GM19351 (cell line): ENCODE measurements around the gene KY.

ENCODE experiments used
- ATAC-seq: cut with Tn5 transposase; IDR thresholded peaks from one replicate; pipeline ENCODE4 v1.9.1; 2021; ENCODE audit warnings: mild to moderate bottlenecking, moderate library complexity; ENCODE audit not compliant: unreplicated experiment

Gene KY

DNA sequence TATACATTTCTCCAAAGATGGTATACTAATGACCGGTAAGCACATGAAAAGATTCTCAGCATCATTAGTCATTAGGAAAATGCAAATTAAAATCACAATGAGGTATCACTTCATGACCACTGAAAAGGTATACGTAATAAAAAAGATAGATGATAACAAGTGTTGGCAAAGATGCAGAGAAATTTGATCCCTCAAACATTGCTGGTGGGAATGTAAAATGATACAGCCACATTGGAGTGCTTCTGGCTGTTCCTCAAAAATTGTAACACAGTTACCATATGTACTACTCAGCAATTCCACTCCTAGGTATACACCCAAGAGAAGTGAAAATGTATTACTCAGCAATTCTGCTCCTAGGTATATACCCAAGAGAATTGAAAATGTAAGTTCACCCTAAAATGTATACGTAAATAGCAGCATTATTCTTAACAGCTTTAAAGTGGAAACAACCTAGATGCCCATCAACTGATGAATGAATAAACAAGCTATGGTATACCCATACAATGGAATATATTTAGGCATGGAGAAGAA, 25.0 kb upstream of the KY start:
- ATAC-seq: no peak

DNA sequence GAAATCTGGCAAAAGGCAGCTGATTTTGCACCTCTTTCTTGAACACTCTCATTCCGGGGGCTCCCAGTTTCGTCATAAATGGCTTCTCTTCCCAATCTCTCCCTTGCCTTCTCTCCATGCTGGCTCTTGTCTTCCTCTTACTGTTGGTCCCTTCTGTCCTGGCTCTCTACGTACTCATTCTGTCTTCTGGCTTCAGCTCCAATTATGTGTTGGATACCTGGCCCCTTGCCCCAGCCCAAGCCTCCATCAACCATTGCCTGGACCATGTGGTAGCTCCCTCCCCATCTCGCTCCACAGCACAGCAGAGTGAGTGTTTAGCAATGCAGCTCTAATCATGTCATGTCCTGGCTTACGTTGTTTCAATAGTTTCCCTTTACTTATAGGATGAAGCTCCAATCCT, 21.7 kb upstream of the KY start:
- no peak for ATAC-seq

GRCh38 chr3:134667956-134668355, 17.1 kb upstream of the KY start:
- no peak for ATAC-seq

DNA sequence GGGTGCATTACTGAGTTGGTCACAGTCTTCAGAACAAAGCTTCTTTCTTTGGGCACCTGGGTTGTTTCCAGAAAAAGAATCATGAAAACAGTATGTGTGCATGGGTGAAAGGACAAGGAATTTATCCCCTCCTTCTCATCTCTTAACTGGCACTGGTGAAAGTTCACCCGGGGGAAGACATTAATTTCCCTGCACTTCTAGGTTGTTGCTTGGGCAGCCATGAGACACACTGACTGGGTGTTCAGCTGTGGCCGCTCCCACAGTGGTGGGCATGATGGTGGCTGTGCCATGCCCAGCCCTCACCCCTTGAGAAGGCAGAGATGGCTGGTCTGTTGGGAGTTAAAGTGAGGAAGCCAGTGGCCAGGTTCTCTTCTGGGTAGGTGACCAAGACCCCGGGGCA, 16.6 kb upstream of the KY start:
- ATAC-seq: no peak

DNA sequence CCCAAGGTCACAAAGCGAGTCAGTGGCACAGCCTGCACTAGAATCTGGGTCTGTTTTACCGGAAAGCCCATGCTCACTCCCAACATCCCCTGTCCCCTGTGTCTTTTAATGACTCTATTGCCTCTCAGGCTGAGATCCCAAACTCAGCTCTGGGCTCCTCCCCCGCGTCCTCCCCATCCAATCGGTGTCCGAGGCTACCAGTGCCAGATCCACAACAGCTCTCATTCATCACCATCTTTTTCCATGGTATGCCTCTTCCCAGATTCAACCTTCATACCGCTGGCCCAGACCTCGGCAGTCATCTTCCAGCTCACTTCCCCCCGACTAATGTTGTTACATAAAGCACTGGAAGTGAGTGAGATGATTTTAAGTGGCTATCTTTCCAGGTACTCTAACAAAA, 16.1 kb upstream of the KY start:
- no peak for ATAC-seq

GRCh38 chr3:134666466-134666865, 15.6 kb upstream of the KY start:
- no peak for ATAC-seq

- ATAC-seq: no peak
These were observed 15.2 kb upstream of the KY start for GRCh38 chr3:134666052-134666451.

DNA sequence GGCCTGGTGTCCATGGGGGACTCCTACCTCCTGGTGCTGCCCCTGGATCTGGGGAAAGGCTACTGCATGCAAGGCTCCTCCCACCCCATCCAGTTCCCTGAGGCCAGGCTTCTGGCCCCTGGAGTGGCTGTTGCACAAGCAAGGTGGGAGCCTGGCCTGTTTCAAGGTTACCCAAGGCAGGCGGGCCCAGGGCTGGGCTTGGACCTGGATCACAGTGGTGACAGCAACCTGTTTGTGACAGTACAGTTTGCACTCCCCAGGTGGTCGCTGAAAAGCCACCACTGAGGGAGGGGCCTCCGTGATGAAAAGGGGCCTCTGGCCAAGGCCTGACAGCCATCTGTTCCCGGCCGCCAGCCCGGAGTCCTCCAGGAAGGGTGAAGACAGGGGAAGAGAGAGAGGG, 14.4 kb upstream of the KY start:
- ATAC-seq: no peak

DNA sequence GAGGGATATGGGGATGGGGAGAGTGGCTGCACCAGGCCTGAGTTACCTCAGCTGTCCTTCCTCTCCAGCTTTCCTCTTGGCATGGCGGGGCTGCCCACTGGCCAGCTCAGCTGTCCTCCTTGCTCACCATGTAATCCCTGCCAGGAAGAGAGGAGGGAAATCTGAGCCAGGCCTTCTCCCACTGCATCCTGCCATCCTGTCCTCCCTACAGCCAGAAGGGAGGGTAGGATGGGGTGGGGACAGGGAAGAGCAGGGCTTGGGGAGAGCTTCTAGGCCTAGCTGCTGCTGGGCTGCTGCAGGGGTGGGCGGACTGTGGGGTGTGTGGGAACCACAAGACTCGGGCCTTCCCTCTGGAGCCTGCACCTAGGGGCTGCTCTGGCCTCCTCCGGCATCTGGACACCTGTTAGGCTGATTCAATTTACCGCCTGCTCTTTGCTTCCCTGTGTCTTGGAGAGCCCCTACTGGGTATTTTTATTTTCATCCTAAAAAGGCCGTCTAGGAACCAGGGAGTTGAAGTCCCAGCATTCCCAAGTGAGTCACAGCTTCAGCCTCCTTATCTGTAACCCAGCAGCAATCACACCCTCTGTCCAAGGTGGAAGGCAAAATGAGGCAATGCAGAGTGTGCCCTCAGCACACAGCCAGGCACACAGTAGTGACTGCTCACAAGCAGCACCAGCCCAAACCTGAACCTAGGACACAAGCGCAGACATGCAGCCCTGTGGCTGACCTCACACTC, 13.1 kb upstream of the KY start:
- no peak for ATAC-seq

GRCh38 chr3:134660046-134660441, 9.2 kb upstream of the KY start:
- no peak for ATAC-seq

- no peak for ATAC-seq
These were observed 8.7 kb upstream of the KY start for GRCh38 chr3:134659391-134660045.

DNA sequence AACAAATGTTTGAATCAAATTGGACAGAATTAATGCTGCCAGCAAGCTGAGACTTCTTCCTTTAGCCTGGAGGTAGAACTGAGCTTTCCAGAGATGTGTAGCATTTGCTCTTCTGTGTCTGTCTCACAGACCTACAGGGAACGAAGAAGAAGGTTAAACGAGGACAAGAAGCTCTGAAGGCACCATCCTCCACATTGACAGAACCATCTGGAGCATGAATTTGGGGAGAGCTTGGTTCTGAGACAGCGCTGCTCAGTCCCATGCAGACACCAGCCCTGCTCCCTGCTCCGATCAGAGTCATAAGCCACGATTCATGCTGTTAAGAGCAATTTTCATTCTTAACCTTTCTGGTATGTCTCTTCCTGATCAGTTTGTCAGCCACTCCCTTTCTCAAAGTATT, 7.7 kb upstream of the KY start:
- ATAC-seq: no peak

DNA sequence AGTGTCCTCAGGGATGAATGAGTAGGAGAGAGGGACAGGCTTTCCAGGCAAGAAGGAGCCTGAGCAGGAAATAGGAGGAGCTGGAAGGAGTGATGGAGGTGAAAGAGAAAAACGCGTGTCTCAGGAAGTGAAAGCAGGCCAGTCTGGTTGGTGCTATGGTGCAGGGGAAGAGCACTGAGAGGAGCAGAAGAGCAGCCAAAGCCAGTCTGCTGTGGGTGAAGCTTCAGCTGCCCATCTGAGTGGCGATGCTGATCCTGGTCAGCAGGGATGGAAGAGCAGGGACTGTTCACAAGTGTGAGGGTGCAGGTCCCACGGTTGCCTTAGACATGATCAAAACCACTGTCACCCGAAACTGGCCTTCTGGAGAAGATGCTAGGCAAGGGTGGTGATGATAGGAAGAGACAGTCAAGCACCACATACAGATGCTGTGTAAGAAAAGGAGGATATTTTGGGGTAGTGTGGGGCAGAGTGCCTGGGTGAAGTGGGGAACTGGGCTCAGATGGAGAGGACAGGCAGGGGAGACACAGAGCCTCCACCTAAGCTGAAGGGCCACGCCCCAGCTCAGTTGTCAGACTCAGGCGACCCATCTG, 5.5 kb upstream of the KY start:
- ATAC-seq: no peak

- ATAC-seq: no peak
These were observed 4.9 kb upstream of the KY start for GRCh38 chr3:134655706-134656105.

GRCh38 chr3:134654031-134654430, 3.2 kb upstream of the KY start:
- no peak for ATAC-seq

DNA sequence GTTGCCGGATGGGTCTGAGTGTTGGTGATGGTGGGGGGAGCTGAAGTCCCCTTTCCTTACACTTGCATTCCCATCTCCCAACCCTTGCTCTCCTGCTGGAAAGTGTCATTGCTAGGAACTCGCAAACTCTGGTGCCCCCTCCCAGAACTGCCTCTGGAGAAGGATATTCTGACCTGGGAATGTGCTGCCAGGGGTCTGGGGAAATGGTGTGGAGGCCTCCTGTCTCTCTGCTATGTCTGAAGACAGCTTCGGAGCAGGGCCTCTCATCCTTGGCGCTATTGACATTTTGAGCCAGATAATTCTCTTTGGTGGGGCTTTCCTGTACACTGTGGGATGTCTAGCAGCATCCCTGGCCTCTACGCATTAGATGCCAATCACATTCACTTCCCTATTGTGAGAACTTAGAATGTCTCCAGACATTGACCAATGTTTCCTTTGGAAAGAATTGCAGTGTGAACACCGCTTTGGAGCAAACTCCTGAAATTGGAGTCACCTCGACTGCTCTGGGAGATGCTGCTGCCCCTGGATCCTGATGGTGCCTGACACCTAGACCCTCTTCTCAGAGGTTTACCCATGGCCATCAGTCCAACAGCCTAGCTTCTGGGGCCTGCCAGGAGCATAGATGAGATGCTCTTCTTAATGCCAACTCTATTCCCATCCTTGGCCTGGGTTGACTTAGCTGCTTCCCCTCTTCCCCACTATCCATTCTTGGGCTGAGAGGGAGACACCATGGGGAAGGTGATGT, 2.2 kb upstream of the KY start:
- no peak for ATAC-seq

DNA sequence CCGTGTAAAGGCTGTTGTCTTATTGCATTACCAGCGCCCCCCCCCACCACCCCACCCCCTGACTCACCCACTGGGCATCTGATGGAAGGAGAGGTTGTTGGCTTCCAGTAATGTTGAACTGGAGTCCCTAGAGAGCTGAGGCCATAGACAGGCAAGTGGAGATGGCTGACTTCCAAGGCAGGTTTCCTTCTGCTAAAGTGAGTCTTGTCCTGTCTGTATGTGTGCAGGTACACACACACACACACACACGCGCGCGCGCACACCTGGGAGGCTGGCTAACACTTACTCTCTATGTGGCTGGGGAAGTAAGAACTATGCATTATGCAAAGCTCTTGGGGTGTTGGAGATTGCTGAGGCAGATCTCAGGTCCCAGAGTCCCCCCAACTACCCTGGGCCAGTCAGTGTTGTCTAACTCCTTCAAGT, 1.6 kb upstream of the KY start:
- ATAC-seq: no peak

DNA sequence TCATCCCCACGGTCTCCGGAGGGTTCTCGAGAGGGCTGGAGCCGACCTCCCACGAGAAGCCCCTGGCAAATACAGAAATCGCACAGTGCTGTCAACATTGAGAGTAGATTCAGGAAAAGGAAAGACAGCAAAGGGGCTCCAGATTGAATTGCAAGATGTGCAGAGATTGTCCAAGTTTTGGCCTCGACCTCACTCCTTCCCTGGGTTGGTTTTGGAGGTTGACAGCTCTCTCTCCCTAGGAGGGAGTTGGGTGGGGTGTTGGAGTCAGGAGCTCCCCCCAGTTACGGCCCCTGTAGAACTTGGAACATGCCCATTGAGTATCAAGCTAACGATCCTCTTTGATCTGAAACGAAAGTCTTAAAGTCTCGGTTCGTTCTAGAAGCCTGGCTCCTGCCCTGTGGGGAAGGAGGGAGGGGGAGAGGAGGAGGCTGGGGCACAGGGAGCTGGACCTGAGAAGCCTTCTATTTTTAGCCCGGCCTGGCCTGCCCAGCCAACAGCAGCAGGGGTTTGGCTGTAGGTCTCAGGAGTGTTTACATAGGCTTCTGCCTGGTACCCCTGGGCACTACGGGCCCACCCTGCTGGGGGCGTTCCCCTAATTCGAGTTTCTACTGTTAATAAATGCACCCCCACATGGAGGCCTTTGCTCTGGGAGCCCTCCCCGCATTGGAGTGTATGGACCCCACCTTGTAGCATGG, 672 bp upstream of the KY start:
- ATAC-seq: no peak

DNA sequence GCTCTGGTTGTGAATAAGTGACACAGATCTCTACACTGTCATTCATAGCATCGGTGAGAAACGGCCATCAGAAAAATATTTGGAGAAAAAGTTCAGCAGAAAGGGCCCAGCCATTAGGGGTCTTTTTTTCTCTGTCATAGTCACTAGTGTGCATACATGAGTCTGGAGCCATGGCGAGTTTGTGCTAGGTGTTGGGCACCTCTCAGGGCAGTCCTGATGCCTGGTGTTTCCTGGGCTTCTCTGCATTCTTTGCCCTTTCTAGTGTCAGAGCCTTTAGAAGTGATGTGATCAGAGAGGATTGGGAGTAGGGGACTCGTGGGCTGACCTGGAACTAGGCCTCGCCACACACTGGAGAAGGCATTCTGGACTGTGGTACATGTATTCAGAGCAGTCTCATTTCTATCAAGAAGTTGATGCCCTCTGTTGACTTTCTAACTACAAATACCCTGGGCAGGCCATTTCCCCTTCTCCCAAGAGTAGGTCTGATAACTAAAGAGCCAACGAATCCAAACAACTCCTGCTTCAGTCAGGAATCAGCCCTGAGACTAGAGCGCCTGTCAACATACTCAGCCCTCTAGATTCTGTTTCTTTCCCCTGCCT, 1.6 kb downstream of the KY start:
- no peak for ATAC-seq
